Motor neuron (in vitro differentiated cells): Measurements from ENCODE around the gene LINS1. TPM values are rescaled to one million over a fixed set of nuclear protein-coding genes. Genes with fewer than 3 reads are reported as not detected.

Experiments used
- ATAC-seq, 8 experiments: fragments of 200-7000 bp; cut with Tn5 transposase; replicated peaks in 6 of 8; 2 replicates each; pipeline ENCODE4 v1.8.0; 2021; ENCODE audit warnings: mild to moderate bottlenecking in 8 of 8, moderate library complexity in 8 of 8
- H3K27ac ChIP-seq, 2 donors: fragments of 250-450 bp; sonication (Bioruptor Pico); 2 replicates each; pipeline ENCODE4 v1.9.0; 2021; ENCODE audit warnings: antibody characterized with exemption in 2 of 2, mild to moderate bottlenecking in 2 of 2, moderate library complexity in 1 of 2
- H3K4me1 ChIP-seq, 2 donors: fragments of 250-450 bp; sonication (Bioruptor Pico); replicated peaks in 1 of 2; 2 replicates each; pipeline ENCODE4 v1.6.1; 2021; ENCODE audit warnings: antibody characterized with exemption in 2 of 2, mild to moderate bottlenecking in 2 of 2, moderate library complexity in 1 of 2
- H3K4me3 ChIP-seq, 5 donors: fragments of 250-450 bp; sonication (Bioruptor Pico); 2 replicates each; pipeline ENCODE4 v1.9.0; 2021; ENCODE audit warnings: antibody characterized with exemption in 5 of 5, mild to moderate bottlenecking in 5 of 5, moderate library complexity in 4 of 5
- WGBS, 10 experiments: fragments of 450-650 bp; shearing (Covaris generic); methylation state at CpG; one replicate each; pipeline ENCODE4 v1.0.0; 2022; 5-methylcytosine and 5-hydroxymethylcytosine counted together
- in situ Hi-C, 9 experiments: fragments of 400-800 bp; cut with MboI; loops; one replicate each; pipeline ENCODE4 v1.15.0; 2021; ENCODE audit warnings: low sequenced_read_pairs in 9 of 9, low pct_unique_long_range_greater_than_20kb in 2 of 9; ENCODE audit not compliant: unreplicated experiment in 9 of 9
- total RNA-seq, 8 experiments: library from RNA; unstranded; fragments of 300-600 nt; gene quantifications; 2 replicates each; pipeline versions ENCODE4 v1.2.3 to v1.2.4, GENCODE V29; 2022

The LINS1 gene
- total RNA-seq, 8 experiments from 2014 or later = 12.1 to 42.4 (median 14.0) TPM

- Histone ChIP-seq H3K27ac (no peak overlapping the region), H3K4me3 (no peak overlapping the region), H3K4me1 (no peaks in the 10 kb centered on the region)
- in situ Hi-C loops = loop anchor here in 5 of 9 experiments (10.0 to 25.0 kb wide), 4 partner anchors 246 to 634 kb away; partner anchors contain the start of genes ALDH1A3 (in 2 of the 5) and CHSY1 (in 2 of the 5)
- 11 to 100% (median 83%) methylated on average over 1 to 3 of the region's 3 CpGs; no CpG with 5 or more reads in 1 of the 10 experiments for WGBS, 10 experiments
- no peak for ATAC-seq
These were observed 26.8 kb upstream of the LINS1 start for GRCh38 chr15:100628746-100629145.

- in situ Hi-C loops = loop anchor here in 5 of 9 experiments (10.0 to 25.0 kb wide), 4 partner anchors 247 to 634 kb away; partner anchors contain the start of genes ALDH1A3 (in 2 of the 5) and CHSY1 (in 2 of the 5)
- ATAC-seq = peak; percentile 59 to 83 (median 68)
- Histone ChIP-seq H3K4me3 (no peak overlapping the region), H3K4me1 (no peaks in the 10 kb centered on the region), H3K27ac (no peak overlapping the region)
- WGBS, 10 experiments = 6 to 71% (median 22%) methylated on average over 1 to 6 of the region's 6 CpGs
These were observed 25.9 kb upstream of the LINS1 start for GRCh38 chr15:100627789-100628395.

DNA sequence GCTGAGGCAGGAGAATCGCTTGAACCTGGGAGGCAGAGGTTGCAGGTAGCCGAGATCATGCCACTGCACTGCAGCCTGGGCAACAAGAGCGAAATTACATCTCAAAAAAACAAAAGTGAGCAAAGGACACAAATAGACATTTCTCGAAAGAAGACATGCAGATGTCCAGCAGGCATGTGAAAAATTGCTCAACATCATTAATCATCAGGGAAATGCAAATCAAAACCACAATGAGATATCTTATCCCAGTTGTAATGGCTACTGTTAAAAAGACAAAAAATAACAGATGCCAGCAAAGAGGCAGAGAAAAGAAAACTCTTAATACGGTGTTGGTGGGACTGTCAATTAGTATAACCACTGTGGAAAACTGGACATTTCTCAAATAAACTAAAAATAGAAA is 21.3 kb upstream of the LINS1 start:
- in situ Hi-C loops = loop anchor here in 3 of 9 experiments (10.0 to 25.0 kb wide), 2 partner anchors 252 to 639 kb away; partner anchors contain the start of genes CHSY1 (in 3 of the 3) and ALDH1A3 (in 1 of the 3)
- Histone ChIP-seq H3K4me1 (no peaks in the 10 kb centered on the region), H3K27ac (no peak overlapping the region), H3K4me3 (no peak overlapping the region)
- peak in 2 of 8 experiments; percentile 90 to 91 for ATAC-seq
- 41 to 100% (median 87%) methylated on average over 1 to 5 of the region's 5 CpGs for whole genome bisulfite sequencing, 10 experiments

- in situ Hi-C loops = loop anchor here in 3 of 9 experiments (25.0 kb wide), 1 partner anchor 646 kb away; the partner anchor contains the start of gene CHSY1 (in 3 of the 3)
- H3K27ac ChIP-seq = no peak overlapping the region
- H3K4me1 ChIP-seq = no peaks in the 10 kb centered on the region
- no peak for ATAC-seq
- WGBS, 10 experiments = 81 to 100% (median 100%) methylated on average over 1 to 2 of the region's 2 CpGs; no CpG with 5 or more reads in 7 of the 10 experiments
- H3K4me3 ChIP-seq = no peak overlapping the region
These were observed 14.7 kb upstream of the LINS1 start for GRCh38 chr15:100616700-100617099.

DNA sequence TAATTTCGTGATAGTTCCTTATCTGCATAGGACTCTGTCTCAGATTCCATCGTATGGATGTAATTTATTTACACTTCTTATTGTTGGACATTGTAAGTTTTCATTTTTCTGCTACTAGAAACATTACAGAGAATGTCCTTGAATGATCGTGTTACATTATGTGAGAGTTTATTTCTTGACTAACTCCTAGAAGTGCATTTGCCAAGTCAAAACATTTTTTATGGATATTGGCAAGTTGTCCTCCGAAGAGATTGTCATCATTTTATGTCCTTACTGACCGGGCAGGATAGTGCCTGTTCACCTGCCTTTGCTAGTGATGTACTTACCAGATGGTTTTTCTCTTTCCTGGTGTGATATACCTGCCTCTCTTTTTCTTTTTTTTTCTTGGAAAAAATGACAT is 13.8 kb upstream of the LINS1 start:
- no peak for ATAC-seq
- Histone ChIP-seq H3K27ac (no peak overlapping the region), H3K4me1 (no peaks in the 10 kb centered on the region), H3K4me3 (no peak overlapping the region)
- WGBS, 10 experiments = 41 to 100% (median 73%) methylated on average over 1 to 5 of the region's 5 CpGs
- in situ Hi-C loops = loop anchor here in 3 of 9 experiments (25.0 kb wide), 1 partner anchor 646 kb away; the partner anchor contains the start of gene CHSY1 (in 3 of the 3)

DNA sequence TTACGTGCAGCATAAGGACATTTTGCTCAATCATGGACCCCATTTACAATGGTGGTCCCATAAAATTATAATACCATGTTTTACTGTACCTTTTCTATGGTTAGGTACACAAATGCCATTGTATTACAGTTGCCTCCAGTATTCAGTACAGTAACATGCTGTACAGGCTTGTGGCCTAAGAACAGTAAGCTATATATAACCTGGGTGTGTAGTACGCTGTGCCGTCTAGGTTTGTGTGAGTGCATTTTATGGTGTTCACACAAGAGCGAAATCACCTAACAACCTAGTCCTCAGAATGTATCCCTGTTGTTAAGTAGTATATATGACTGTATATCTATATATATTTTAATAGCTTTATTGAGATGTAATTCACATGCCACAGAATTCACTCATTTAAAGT is 12.9 kb upstream of the LINS1 start:
- in situ Hi-C loops = loop anchor here in 3 of 9 experiments (25.0 kb wide), 1 partner anchor 647 kb away; the partner anchor contains the start of gene CHSY1 (in 3 of the 3)
- 86 to 100% (median 97%) methylated on average over 1 to 4 of the region's 4 CpGs; no CpG with 5 or more reads in 1 of the 10 experiments for WGBS, 10 experiments
- no peak overlapping the region for H3K4me3 ChIP-seq
- ATAC-seq = peak in 1 of 8 experiments; percentile 40
- no peak overlapping the region for H3K27ac ChIP-seq
- H3K4me1 ChIP-seq = no peaks in the 10 kb centered on the region

- in situ Hi-C loops = loop anchor here in 3 of 9 experiments (25.0 kb wide), 1 partner anchor 648 kb away; the partner anchor contains the start of gene CHSY1 (in 3 of the 3)
- Histone ChIP-seq H3K27ac (no peak overlapping the region), H3K4me1 (no peaks in the 10 kb centered on the region), H3K4me3 (no peak overlapping the region)
- peak in 1 of 8 experiments; percentile 57 for ATAC-seq
- 32 to 100% (median 93%) methylated on average over 1 to 2 of the region's 2 CpGs; no CpG with 5 or more reads in 1 of the 10 experiments for WGBS, 10 experiments
These were observed 12.4 kb upstream of the LINS1 start for GRCh38 chr15:100614336-100614735.

DNA sequence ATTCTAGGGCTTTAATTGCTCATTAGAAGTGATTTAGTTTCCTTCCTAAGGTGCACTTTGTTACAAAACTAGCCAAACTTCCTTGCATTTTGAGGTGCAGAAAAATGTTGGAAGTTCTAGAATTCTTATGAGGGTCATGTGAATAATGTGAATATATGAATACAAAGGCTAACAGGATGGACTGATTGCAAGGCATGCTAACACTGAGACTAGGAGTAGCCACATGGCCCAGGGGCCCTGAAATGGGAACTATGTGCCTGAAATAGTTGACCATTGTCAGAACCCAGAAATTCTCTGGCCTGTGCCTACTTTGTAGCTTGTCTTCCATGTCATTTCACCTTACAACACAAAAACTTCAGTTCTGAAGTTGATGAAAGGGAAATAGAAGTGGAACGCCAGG is 11.2 kb upstream of the LINS1 start:
- Histone ChIP-seq H3K4me3 (no peak overlapping the region), H3K27ac (no peak overlapping the region), H3K4me1 (no peaks in the 10 kb centered on the region)
- peak in 2 of 8 experiments; percentile 63 to 69 for ATAC-seq
- 80 to 100% (median 100%) methylated on average over 1 of the region's 1 CpG; no CpG with 5 or more reads in 1 of the 10 experiments for WGBS, 10 experiments
- in situ Hi-C loops = loop anchor here in 3 of 9 experiments (25.0 kb wide), 1 partner anchor 649 kb away; the partner anchor contains the start of gene CHSY1 (in 3 of the 3)

- no peaks in the 10 kb centered on the region for H3K4me1 ChIP-seq
- H3K27ac ChIP-seq = no peak overlapping the region
- ATAC-seq = no peak
- in situ Hi-C loops = loop anchor here in 3 of 9 experiments (25.0 kb wide), 1 partner anchor 650 kb away; the partner anchor contains the start of gene CHSY1 (in 3 of the 3)
- H3K4me3 ChIP-seq = no peak overlapping the region
- 86 to 100% (median 100%) methylated on average over 2 of the region's 2 CpGs; no CpG with 5 or more reads in 3 of the 10 experiments for WGBS, 10 experiments
These were observed 10.6 kb upstream of the LINS1 start for GRCh38 chr15:100612539-100612938.

DNA sequence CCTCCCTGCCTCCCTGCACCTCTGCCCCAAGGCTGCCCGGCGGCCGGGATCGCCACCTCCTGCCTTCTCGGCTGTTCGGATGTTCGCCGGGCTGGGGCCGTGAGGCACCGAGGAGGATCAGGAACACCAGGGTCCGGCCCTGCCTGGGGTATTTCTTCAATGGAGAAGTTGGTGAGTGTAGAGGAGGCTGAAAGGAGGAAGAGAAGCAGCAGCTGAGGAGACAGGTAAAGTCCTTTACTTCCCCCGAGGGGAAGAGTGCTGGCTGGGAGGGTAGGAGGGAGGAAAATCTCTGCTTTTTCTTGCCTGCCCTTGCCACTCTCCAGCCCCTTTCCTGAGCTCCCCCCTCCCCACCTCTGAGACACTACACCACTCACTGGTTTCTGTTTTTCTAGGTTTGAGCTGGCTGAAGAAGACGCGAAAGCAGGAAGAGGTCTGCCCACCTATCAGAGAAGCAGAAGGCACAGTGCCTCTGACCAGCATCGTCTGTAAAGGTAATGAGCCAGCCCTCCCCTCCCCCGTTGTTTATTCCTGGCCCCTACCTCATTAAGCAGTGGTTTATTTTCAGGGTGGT is 924 bp upstream of the LINS1 start:
- peak in 3 of 8 experiments; percentile 3 to 6 (median 5) for ATAC-seq
- in situ Hi-C loops = loop anchor here in 3 of 9 experiments (25.0 kb wide), 1 partner anchor 659 kb away; the partner anchor contains the start of gene CHSY1 (in 3 of the 3)
- Histone ChIP-seq H3K4me3 (peak overlapping the region; percentile 64 to 78 (median 75)), H3K27ac (peak overlapping the region; percentile 6 to 62), H3K4me1 (peaks cover 2 to 4% of the 10 kb centered on the region in 2 donors)
- 0% methylated on average over 1 to 2 of the region's 16 CpGs; no CpG with 5 or more reads in 8 of the 10 experiments for WGBS, 10 experiments

DNA sequence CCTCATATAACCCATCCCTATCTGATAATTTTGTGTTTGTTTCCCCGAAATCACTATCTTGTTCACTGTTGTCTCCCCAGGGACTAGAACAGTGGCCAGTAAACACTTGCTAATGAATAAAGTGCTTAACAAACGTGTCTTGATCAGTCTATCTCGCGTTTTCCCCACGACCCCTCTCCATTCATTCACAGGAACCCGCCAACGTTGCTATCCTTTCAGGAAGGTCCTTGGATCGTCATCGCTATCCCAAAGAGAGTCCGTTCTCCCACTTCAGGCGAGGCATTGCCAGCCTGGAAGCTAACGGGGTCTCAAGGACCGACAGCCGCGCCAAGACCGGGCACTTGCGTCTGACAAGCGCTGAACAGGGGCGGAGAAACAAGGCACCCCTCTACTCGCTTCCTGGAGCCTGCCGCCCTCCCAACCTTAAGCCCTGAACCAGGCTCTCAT is 344 bp downstream of the LINS1 start:
- Histone ChIP-seq H3K27ac (peak overlapping the region; percentile 61 to 72), H3K4me3 (peak overlapping the region; percentile 58 to 83 (median 71)), H3K4me1 (peaks cover 2 to 4% of the 10 kb centered on the region in 2 donors)
- peak in 7 of 8 experiments; percentile 7 to 33 (median 30) for ATAC-seq
- in situ Hi-C loops = loop anchor here in 3 of 9 experiments (25.0 kb wide), 1 partner anchor 661 kb away; the partner anchor contains the start of gene CHSY1 (in 3 of the 3)
- 0 to 5% (median 0%) methylated on average over 1 to 12 of the region's 21 CpGs; no CpG with 5 or more reads in 3 of the 10 experiments for WGBS, 10 experiments

DNA sequence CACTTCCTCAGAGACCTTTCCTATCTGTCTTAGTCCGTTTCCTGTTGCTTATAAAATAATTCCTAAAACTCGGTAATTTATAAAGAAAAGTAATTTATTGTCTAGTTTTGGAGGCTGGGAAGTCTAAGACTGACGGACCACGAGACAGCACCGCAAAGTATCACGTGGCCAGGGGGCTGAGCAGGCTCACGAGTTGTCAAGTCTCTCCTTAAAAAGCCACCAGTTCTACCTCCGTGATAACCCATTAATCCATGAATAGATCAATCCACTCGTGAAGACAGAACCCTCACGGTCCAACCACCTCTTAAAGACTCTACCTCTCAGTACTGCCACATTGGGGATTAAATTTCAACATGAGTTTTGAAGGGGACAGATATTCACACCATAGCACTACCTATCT is 821 bp downstream of the LINS1 start:
- WGBS, 10 experiments = 0 to 6% (median 2%) methylated on average over 4 to 10 of the region's 10 CpGs; no CpG with 5 or more reads in 2 of the 10 experiments
- peak overlapping the region; percentile 61 to 72 for H3K27ac ChIP-seq
- peaks cover 2 to 4% of the 10 kb centered on the region in 2 donors for H3K4me1 ChIP-seq
- in situ Hi-C loops = loop anchor here in 3 of 9 experiments (25.0 kb wide), 1 partner anchor 661 kb away; the partner anchor contains the start of gene CHSY1 (in 3 of the 3)
- H3K4me3 ChIP-seq = peak overlapping the region; percentile 58 to 83 (median 71)
- ATAC-seq = peak in 2 of 8 experiments; percentile 2 to 3
